ENCODE results near the gene SLC27A1. TPM values are rescaled to one million over a fixed set of nuclear protein-coding genes. Genes with fewer than 3 reads are reported as not detected.

SLC27A1 gene
- total RNA-seq, 2 donors from 2014 or later: 29.1 to 36.4 TPM

GRCh38 chr19:17451820-17452219 is 18.5 kb upstream of the SLC27A1 start:
- no peak for TF ChIP-seq CTCF (IDR thresholded peaks at IDR 0.05)
- Histone ChIP-seq H3K27me3 (replicated peaks; ENCODE audit: insufficient read depth) (peaks cover 20% of the 10 kb centered on the region), H3K36me3 (no peaks in the 10 kb centered on the region), H3K27ac (no peak overlapping the region), H3K4me3 (no peak overlapping the region), H3K9me3 (no peaks in the 10 kb centered on the region), H3K4me1 (ENCODE audit: control insufficient read depth in 1 of 2, low read depth in 2 of 2) (peaks cover 0 to 6% of the 10 kb centered on the region in 2 donors)
- ATAC-seq (ENCODE audit: insufficient number of reproducible peaks, low FRiP score, low read depth) (no peak), DNase-seq (ENCODE audit: low spot score) (no peak)

- no peak for DNase-seq (ENCODE audit: low spot score)
- H3K4me3 ChIP-seq: no peak overlapping the region
- H3K27ac ChIP-seq: no peak overlapping the region
- no peaks in the 10 kb centered on the region for H3K4me1 ChIP-seq (ENCODE audit: control insufficient read depth in 1 of 2, low read depth in 2 of 2)
- no peak for TF ChIP-seq CTCF (IDR thresholded peaks at IDR 0.05)
- no peak for ATAC-seq (ENCODE audit: insufficient number of reproducible peaks, low FRiP score, low read depth)
- no peaks in the 10 kb centered on the region for H3K9me3 ChIP-seq
- H3K36me3 ChIP-seq: no peaks in the 10 kb centered on the region
- peaks cover 20% of the 10 kb centered on the region for H3K27me3 ChIP-seq (replicated peaks; ENCODE audit: insufficient read depth)
Measured at GRCh38 chr19:17454576-17455071, 15.7 kb upstream of the SLC27A1 start.

- no peak overlapping the region for H3K4me3 ChIP-seq
- no peaks in the 10 kb centered on the region for H3K36me3 ChIP-seq
- ATAC-seq (ENCODE audit: insufficient number of reproducible peaks, low FRiP score, low read depth): no peak
- H3K27me3 ChIP-seq (replicated peaks; ENCODE audit: insufficient read depth): peaks cover 20% of the 10 kb centered on the region
- H3K9me3 ChIP-seq: no peaks in the 10 kb centered on the region
- H3K27ac ChIP-seq: no peak overlapping the region
- no peak for TF ChIP-seq CTCF (IDR thresholded peaks at IDR 0.05)
- no peak for DNase-seq (ENCODE audit: low spot score)
- H3K4me1 ChIP-seq (ENCODE audit: control insufficient read depth in 1 of 2, low read depth in 2 of 2): no peaks in the 10 kb centered on the region
Measured at GRCh38 chr19:17455308-17456123, 14.8 kb upstream of the SLC27A1 start.

- TF ChIP-seq CTCF (IDR thresholded peaks at IDR 0.05): no peak
- Histone ChIP-seq H3K4me3 (no peak overlapping the region), H3K36me3 (no peaks in the 10 kb centered on the region), H3K9me3 (no peaks in the 10 kb centered on the region), H3K27ac (no peak overlapping the region), H3K27me3 (replicated peaks; ENCODE audit: insufficient read depth) (peaks cover 20% of the 10 kb centered on the region), H3K4me1 (ENCODE audit: control insufficient read depth in 1 of 2, low read depth in 2 of 2) (no peaks in the 10 kb centered on the region)
- ATAC-seq (ENCODE audit: insufficient number of reproducible peaks, low FRiP score, low read depth) (no peak), DNase-seq (ENCODE audit: low spot score) (no peak)
Measured at GRCh38 chr19:17456127-17456526, 14.2 kb upstream of the SLC27A1 start.

- ATAC-seq (ENCODE audit: insufficient number of reproducible peaks, low FRiP score, low read depth) (no peak), DNase-seq (ENCODE audit: low spot score) (no peak)
Measured at GRCh38 chr19:17457616-17458015, 12.7 kb upstream of the SLC27A1 start.

More at GRCh38 chr19:17457616-17458015, 12.7 kb upstream of the SLC27A1 start:
- Histone ChIP-seq H3K4me3 (no peak overlapping the region), H3K36me3 (no peaks in the 10 kb centered on the region), H3K27me3 (replicated peaks; ENCODE audit: insufficient read depth) (peaks cover 20% of the 10 kb centered on the region), H3K9me3 (no peaks in the 10 kb centered on the region), H3K4me1 (ENCODE audit: control insufficient read depth in 1 of 2, low read depth in 2 of 2) (no peaks in the 10 kb centered on the region), H3K27ac (no peak overlapping the region)
- TF ChIP-seq CTCF (IDR thresholded peaks at IDR 0.05): no peak
